T-helper 17 cell (primary cell): ENCODE measurements around the gene FBN1. TPM values are rescaled to one million over a fixed set of nuclear protein-coding genes. Genes with fewer than 3 reads are reported as not detected.

Experiments used
- ATAC-seq: fragments of 150-1000 bp; cut with Tn5 transposase; 2 replicates; pipeline ENCODE4 v1.10.0; 2021; ENCODE audit warnings: mild to moderate bottlenecking, moderate library complexity
- DNase-seq, 3 donors: peaks; one replicate each; pipeline versions ENCODE4 v3.0.0 to v3.0.0-alpha.2; 2020 to 2021
- H3K9me3 ChIP-seq: one replicate; pipeline ENCODE4 v1.7.0; 2013; ENCODE audit warnings: low read length, mild to moderate bottlenecking; ENCODE audit not compliant: control insufficient read depth, poor library complexity, severe bottlenecking
- H3K27ac Mint-ChIP-seq: one replicate; pipeline ENCODE4 v1.8.0; 2022; ENCODE audit warnings: mild to moderate bottlenecking, moderate library complexity, mixed read lengths
- H3K27me3 Mint-ChIP-seq: one replicate; pipeline ENCODE4 v1.8.0; 2022; ENCODE audit warnings: mixed read lengths
- H3K36me3 Mint-ChIP-seq: one replicate; pipeline ENCODE4 v1.8.0; 2022; ENCODE audit warnings: low read depth, mixed read lengths
- H3K4me1 Mint-ChIP-seq: one replicate; pipeline ENCODE4 v1.8.0; 2022; ENCODE audit warnings: mild to moderate bottlenecking, mixed read lengths
- H3K4me3 Mint-ChIP-seq: one replicate; pipeline ENCODE4 v1.8.0; 2022; ENCODE audit warnings: mild to moderate bottlenecking, moderate library complexity, mixed read lengths
- total RNA-seq, 4 donors: library from RNA in 2 of 4; stranded (reverse) in 2 of 4; gene quantifications; one replicate each; pipeline ENCODE4 v1.2.3 and lab custom pipeline; 2022 to 2026

Gene FBN1
- under 1 TPM; 0.07 to 0.29 TPM for total RNA-seq
- total RNA-seq (lab: John Stamatoyannopoulos, UW): 0.45 to 1.7 reads per million in 2 donors

DNA sequence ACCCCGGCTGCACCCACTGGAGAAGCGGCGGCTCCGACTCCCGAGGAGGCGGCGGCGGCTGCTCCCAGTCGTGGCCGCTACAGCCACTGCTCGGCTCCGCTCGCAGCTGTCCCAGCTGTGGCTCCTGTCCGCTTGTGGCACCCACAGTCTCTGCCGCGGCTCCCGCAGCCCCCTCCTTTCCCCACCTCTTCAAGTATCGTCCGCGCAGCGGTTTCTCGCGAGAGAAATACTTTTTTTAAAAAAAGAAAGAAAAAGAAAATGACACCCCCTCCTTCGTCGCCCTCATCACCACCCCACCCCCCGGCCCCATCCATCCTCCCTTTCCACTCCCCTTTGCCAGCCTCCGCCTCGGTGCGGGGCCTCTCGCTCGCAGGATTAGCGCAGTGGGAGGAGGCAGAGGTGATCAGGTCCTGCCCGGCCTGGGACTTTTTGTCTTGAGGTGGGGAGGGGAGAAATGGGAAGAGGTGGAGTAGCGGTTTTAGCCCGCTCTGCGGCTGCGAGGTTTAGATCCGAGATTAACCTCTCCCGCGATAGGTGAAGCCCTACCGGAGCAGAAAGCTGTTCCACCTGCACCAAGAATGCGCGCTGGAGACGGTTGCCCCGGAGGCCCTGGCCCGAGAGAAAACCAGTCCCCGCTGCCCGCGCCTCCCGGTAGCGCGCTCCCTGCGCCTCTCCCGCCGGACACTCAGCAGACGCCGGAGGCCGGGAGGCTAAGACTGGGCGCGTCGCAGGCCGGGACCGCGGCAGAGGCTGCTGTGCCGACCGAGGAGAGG, at the start of gene FBN1:
TSS of gene FBN1 (minus strand) at position 152 of the 773 bp plus-strand sequence. CDS start 940 bp downstream, outside the sequence.
- peaks cover 45% of the 10 kb centered on the region for H3K27me3 Mint-ChIP-seq
- H3K4me3 Mint-ChIP-seq: peak within 1 kb of the TSS; percentile 58
- H3K9me3 ChIP-seq: no peaks in the 10 kb centered on the region
- peaks cover 4% of the 10 kb centered on the region for H3K4me1 Mint-ChIP-seq
- no peak for ATAC-seq
- H3K27ac Mint-ChIP-seq: no peak within 1 kb of the TSS
- no peak for DNase-seq
- H3K36me3 Mint-ChIP-seq: no peaks in the 10 kb centered on the region

DNA sequence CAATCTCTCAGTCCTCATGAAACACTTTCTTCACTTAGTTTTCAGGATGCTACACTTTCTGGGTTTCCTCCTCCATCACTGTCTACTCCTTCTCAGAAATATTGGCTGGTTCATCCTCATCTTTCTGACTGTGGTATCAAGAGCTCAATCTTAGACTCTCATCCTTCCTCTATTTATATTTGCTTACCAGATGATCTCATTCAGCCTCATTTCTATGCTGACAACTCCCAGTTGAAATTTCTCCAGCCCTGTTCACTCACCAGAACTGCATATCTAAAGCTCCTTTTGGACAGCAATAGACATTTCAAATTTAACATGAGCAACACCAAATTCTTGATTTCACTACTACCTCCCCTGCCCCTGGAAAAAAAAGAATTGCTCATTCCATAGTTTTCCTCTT, 48.0 kb upstream of the FBN1 start:
- no peaks in the 10 kb centered on the region for H3K27me3 Mint-ChIP-seq
- H3K4me1 Mint-ChIP-seq: no peaks in the 10 kb centered on the region
- DNase-seq (no peak), ATAC-seq (no peak)
- no peaks in the 10 kb centered on the region for H3K9me3 ChIP-seq
- no peaks in the 10 kb centered on the region for H3K36me3 Mint-ChIP-seq
- no peak overlapping the region for H3K4me3 Mint-ChIP-seq
- no peak overlapping the region for H3K27ac Mint-ChIP-seq

DNA sequence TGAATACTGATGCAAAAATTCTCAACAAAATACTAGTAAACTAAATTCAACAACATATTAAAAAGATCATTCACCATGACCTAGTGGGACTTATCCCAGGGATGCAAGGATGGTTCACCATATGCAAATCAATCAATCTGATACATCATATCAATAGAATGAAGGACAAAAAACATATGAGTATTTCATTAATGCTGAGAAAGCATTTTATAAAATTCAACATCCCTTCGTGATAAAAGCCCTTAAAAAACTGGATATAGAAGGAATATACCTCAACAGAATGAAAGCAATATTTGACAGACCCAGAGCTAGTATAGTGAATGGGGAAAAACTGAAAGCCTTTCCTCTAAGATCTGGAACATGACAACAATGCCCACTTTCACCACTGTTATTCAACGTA, 43.0 kb upstream of the FBN1 start:
- ATAC-seq (no peak), DNase-seq (no peak)
- H3K4me3 Mint-ChIP-seq: no peak overlapping the region
- no peak overlapping the region for H3K27ac Mint-ChIP-seq
- no peaks in the 10 kb centered on the region for H3K36me3 Mint-ChIP-seq
- no peaks in the 10 kb centered on the region for H3K27me3 Mint-ChIP-seq
- no peaks in the 10 kb centered on the region for H3K4me1 Mint-ChIP-seq
- H3K9me3 ChIP-seq: no peaks in the 10 kb centered on the region

DNA sequence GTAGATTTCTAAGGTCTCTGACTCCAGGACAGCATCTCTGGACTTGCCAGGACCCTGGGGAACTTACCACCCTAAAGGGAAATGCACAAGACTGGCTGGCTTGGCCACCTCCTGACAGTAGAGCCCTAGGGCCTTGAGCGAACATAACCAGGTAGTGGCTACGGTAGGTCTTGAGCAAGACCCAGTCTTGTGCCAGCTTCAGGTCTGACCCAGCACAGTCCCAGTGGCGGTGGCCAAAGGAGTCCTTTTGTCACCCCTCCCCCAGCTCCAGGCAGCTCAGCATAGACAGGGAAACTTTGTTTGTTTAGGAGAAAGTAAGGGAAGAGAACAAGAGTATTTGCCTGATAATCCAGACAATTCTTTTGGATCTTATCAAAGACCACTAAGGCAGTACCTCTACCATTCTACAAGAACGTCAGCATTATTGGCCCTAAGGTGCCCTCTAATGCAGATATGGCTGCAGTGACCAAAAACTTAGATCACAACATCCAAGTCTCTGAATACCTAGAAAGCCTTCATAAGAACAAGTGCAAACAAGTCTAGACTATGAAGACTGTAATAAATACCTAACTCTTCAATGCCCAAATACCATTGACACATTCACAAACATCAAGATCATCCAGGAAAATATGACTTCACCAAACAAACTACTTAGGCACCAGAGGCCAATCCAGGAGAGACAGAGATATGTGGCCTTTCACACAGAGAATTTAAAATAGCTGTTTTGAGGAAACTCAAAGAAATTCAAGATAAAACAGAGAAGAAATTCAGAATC, 38.7 kb upstream of the FBN1 start:
- H3K27ac Mint-ChIP-seq: no peak overlapping the region
- ATAC-seq (no peak), DNase-seq (no peak)
- no peaks in the 10 kb centered on the region for H3K4me1 Mint-ChIP-seq
- H3K9me3 ChIP-seq: no peaks in the 10 kb centered on the region
- H3K4me3 Mint-ChIP-seq: no peak overlapping the region
- H3K27me3 Mint-ChIP-seq: no peaks in the 10 kb centered on the region
- no peaks in the 10 kb centered on the region for H3K36me3 Mint-ChIP-seq

DNA sequence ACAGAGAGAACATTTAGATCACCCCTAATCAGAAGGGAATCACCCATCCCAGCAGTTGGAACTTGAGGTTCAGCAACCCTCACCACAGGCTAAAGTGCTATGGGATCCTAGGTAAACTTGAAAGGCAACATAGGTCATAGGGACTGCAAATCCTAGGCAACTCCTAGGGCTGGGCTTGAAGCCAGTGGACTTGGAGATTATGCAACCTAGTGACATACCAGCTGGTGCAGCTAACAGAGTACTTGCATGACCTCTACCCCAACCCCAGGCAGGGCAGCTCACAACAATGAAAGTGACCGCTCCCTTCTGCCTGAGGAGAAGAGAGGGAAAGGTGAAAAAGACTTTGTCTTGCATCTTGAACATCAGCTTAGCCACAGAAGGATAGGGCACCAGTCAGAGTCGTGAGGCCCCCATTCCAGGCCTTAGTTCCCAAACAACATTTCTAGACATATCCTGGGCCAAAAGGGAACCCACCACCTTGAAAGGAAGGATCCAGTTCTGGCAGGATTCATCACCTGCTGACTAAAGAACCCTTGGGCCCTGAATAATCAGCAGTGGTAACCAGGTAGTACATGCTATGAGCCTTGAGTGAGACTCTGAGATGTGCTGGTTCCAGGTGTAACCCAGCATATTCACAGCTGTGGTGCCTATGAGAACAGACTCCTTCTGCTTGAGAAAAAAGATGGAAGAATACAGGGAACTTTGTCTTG, 37.6 kb upstream of the FBN1 start:
- H3K36me3 Mint-ChIP-seq: no peaks in the 10 kb centered on the region
- H3K27me3 Mint-ChIP-seq: no peaks in the 10 kb centered on the region
- no peak overlapping the region for H3K27ac Mint-ChIP-seq
- no peaks in the 10 kb centered on the region for H3K9me3 ChIP-seq
- no peak overlapping the region for H3K4me3 Mint-ChIP-seq
- H3K4me1 Mint-ChIP-seq: no peaks in the 10 kb centered on the region
- DNase-seq (no peak), ATAC-seq (no peak)

DNA sequence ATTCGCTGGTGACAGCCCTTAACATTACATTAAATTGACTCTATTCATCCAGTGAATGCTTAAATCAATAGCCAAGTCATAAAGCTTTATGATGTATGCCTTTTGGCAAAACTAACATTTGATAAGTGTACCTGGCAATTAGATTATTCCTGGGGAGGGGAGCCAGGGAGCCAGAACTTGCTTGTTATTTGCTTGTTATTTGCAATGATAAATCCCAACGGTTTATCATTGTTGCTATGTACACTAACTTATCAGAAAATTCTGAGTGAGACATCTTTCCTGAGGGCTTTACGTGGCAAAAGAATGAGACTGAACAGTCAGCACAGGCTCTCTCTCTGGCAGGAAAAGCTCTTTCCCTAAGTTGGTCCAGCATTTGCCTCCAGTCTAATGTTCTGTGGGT, 35.8 kb upstream of the FBN1 start:
- no peaks in the 10 kb centered on the region for H3K36me3 Mint-ChIP-seq
- no peaks in the 10 kb centered on the region for H3K4me1 Mint-ChIP-seq
- H3K27me3 Mint-ChIP-seq: peaks cover 5% of the 10 kb centered on the region
- no peak for ATAC-seq
- no peaks in the 10 kb centered on the region for H3K9me3 ChIP-seq
- no peak overlapping the region for H3K4me3 Mint-ChIP-seq
- DNase-seq: no peak
- no peak overlapping the region for H3K27ac Mint-ChIP-seq

DNA sequence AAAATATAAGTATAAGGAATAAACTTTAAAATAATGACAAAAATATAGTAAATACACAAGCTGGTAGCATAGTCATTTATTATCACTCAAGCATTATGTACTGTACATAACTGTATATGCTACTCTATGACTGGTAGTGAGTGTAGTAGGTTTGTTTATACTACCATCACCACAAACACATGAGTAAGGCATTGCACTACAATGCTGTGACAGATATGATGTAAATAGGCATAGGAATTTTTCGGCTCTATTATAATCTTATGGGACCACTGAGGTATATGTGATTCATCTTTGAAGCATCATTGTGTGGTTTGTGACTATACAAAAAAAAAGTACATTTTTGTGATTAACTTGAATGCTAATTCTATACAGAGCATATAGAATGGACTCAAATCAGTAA, 35.3 kb upstream of the FBN1 start:
- Mint-ChIP-seq H3K36me3 (no peaks in the 10 kb centered on the region), H3K27me3 (peaks cover 5% of the 10 kb centered on the region), H3K27ac (no peak overlapping the region), H3K4me3 (no peak overlapping the region), H3K4me1 (no peaks in the 10 kb centered on the region)
- DNase-seq (no peak), ATAC-seq (no peak)
- H3K9me3 ChIP-seq: no peaks in the 10 kb centered on the region

DNA sequence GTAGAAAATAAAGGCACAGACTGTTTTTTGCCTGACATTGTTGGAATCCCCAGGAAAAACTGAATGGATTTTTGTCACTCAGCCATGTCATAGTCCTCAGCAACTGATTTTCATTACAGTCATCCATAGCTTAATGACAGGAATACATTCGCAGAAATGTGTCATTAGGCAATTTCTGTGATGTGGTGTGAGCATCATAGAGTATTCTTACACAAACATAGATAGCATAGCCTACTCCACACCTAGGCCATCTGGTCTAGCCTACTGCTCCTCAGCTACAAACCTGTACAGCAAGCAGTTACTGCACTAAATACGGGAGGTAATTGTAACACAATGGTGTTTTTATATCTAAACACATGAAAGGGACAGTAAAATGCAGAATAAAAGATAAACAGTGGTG, 34.4 kb upstream of the FBN1 start:
- Mint-ChIP-seq H3K27ac (no peak overlapping the region), H3K4me1 (no peaks in the 10 kb centered on the region), H3K27me3 (peaks cover 5% of the 10 kb centered on the region), H3K4me3 (no peak overlapping the region), H3K36me3 (no peaks in the 10 kb centered on the region)
- DNase-seq (no peak), ATAC-seq (no peak)
- H3K9me3 ChIP-seq: no peaks in the 10 kb centered on the region

DNA sequence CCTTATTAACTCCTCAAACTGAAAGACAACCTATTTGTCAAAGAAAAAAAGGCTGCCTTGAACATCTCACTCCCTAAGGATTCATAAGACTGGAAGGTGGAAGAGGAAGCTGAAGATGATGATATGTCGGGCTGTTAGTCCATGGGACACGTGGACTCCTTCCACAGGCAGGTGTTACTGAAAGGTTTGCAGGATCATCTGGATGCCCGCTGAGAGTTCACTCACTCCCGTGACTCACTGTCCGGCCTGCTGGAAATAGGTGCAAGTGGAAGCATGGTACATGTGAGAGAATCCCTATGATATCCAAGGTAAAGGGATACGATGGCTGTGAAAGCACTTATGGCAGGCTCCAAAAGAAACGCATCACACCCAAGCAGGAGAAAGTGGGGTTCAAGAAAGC, 33.3 kb upstream of the FBN1 start:
- H3K27ac Mint-ChIP-seq: no peak overlapping the region
- peaks cover 5% of the 10 kb centered on the region for H3K27me3 Mint-ChIP-seq
- no peak for DNase-seq
- H3K4me3 Mint-ChIP-seq: no peak overlapping the region
- H3K36me3 Mint-ChIP-seq: no peaks in the 10 kb centered on the region
- ATAC-seq: no peak
- H3K9me3 ChIP-seq: no peaks in the 10 kb centered on the region
- H3K4me1 Mint-ChIP-seq: no peaks in the 10 kb centered on the region

DNA sequence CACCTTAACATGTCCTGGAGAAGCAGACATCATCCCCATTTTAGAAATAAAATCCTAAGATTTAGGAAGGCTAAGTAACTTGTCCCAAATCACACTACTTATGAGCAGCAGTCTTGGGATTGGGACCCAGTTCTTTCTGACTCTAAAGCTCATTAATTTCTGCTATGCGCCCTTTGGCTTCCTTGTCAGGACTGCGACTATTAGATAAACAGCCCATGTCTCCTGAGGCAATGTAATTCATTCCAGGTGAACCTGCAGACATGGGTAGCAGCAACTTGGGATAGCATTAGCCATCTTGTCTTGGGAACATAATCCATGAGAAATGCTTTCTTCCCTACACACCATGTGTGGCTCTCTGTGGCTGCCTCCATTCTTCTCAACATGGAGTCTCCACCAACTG, 32.3 kb upstream of the FBN1 start:
- H3K9me3 ChIP-seq: no peaks in the 10 kb centered on the region
- ATAC-seq (no peak), DNase-seq (no peak)
- no peak overlapping the region for H3K27ac Mint-ChIP-seq
- H3K4me3 Mint-ChIP-seq: no peak overlapping the region
- H3K27me3 Mint-ChIP-seq: peaks cover 5% of the 10 kb centered on the region
- H3K36me3 Mint-ChIP-seq: no peaks in the 10 kb centered on the region
- no peaks in the 10 kb centered on the region for H3K4me1 Mint-ChIP-seq

DNA sequence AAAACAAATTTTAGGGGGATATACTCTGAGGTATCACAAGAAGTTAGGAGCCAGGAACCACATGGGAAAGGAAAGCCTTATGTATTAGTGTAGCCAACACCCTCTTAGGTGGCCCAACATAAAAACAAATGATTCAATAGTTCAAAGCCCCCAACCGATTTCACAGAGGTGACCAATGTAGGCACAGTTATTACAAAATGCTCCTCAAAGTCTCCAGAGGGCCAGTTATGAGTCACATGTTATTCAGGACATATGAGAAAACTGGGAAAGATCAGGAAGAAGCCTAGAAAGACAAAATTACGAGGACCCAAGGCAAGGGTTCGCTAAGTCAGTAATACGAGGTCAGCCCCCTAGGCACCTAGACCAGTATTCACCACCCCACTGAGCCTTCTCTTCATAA, 29.9 kb upstream of the FBN1 start:
- ATAC-seq (no peak), DNase-seq (no peak)
- H3K4me1 Mint-ChIP-seq: no peaks in the 10 kb centered on the region
- H3K27me3 Mint-ChIP-seq: peaks cover 5% of the 10 kb centered on the region
- H3K4me3 Mint-ChIP-seq: no peak overlapping the region
- H3K27ac Mint-ChIP-seq: no peak overlapping the region
- no peaks in the 10 kb centered on the region for H3K9me3 ChIP-seq
- H3K36me3 Mint-ChIP-seq: no peaks in the 10 kb centered on the region

DNA sequence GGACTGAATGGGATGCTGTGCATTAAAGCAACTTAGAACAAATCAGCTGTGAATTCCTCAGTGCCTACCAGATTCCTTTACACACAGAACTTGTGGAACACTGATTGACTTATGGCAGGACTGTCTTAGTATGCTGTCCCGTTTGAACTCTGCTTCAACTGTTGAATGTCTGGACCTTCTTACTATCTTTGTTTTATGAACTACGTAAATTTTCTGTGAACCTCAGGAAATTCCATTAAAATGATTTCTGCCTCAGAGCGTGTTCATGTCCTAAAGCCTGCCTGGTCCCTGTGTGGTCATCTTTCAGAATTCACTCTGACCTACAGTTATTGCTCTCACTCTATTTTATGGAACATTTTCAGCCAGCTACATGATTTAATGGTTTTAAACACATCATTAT, 29.4 kb upstream of the FBN1 start:
- Mint-ChIP-seq H3K27me3 (peaks cover 10% of the 10 kb centered on the region), H3K36me3 (no peaks in the 10 kb centered on the region), H3K4me3 (no peak overlapping the region), H3K4me1 (no peaks in the 10 kb centered on the region), H3K27ac (no peak overlapping the region)
- no peaks in the 10 kb centered on the region for H3K9me3 ChIP-seq
- ATAC-seq (no peak), DNase-seq (no peak)

DNA sequence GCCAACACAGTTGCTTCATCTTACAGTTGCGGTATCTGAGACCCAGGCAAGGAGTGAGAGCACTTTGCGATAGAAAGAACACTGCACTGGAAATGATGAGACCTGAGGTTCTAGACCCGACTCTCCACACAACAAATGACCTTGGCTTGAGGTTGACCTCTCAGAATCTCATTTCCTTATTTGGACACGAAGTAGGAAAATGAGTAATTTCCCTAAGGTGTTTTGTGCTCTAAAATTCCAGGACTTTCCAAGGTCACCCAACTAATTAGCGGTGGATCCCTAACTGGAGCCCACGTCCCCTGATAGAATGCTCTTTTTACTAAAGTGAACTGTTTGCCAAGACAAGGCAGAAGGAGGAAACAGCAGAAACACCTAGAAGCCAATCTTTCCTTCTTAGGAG, 26.7 kb upstream of the FBN1 start:
- DNase-seq: no peak
- Mint-ChIP-seq H3K27ac (no peak overlapping the region), H3K36me3 (no peaks in the 10 kb centered on the region), H3K4me3 (no peak overlapping the region), H3K4me1 (no peaks in the 10 kb centered on the region), H3K27me3 (peaks cover 11% of the 10 kb centered on the region)
- H3K9me3 ChIP-seq: no peaks in the 10 kb centered on the region
- no peak for ATAC-seq
